HG02840 (cell line): ENCODE results near the gene POLR2I.

Experiments
- ATAC-seq: cut with Tn5 transposase; IDR thresholded peaks from one replicate; pipeline ENCODE4 v1.9.1; 2021; ENCODE audit warnings: mild to moderate bottlenecking, moderate library complexity, moderate number of reproducible peaks; ENCODE audit not compliant: unreplicated experiment, low FRiP score

POLR2I gene

DNA sequence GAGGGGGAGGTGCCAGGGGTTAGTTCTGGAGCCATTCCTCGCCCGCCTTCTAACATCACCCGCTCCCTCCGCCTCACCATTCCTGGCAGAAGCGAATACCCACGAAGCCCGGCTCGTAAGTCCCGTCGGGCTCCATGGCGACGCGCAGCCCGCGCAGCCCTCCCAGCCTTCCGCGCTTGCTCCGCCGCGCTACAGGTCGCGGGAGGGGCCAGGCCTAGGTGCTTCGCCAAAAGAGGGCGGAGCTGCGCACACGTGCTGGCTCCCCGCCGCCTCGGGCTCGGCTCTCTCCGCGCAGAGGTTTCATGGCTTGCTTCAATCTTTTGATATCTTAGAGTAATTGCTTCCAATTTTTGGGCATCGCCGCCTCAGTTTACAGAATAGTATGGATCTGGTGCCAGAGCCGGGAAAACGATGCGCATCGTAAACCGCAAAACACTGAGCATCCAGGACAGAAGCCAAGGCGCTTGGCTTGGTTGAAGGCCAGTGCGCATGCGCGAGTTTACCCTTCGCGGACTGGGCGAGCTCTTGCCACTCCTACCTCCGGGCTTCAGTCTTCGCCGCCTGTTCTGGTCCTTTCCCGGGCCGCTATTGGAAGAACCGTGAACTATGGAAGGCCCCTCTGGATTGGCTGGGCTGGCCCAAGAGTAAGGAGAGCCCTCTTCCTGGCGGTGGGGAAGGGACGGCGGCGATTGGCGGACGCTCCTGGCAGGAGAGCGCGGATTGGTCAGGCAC is at the start of gene POLR2I:
Gene POLR2I, minus strand, starts transcription at position 155 of the 732 bp plus-strand sequence. Its CDS starts 19 bp downstream, at position 136.
- ATAC-seq, result peak; percentile 80

DNA sequence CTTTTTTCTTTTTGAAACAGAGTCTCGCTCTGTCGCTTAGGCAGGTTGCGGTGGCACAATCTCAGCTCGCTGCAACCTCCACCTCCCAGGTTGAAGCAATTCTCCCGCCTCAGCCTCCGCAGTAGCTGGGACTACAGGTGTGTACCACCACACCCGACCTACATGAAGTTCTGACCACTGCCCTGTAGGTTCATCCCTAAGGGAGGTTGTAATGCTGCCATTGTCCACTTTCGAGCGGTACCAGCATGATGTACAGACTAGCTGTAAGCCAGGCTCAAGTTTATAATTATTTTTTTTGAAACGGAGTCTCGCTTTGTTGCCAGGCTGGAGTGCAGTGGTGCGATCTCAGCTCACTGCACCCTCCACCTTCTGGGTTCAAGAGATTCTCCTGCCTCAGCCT is 49.1 kb upstream of the POLR2I start:
- ATAC-seq, result no peak

DNA sequence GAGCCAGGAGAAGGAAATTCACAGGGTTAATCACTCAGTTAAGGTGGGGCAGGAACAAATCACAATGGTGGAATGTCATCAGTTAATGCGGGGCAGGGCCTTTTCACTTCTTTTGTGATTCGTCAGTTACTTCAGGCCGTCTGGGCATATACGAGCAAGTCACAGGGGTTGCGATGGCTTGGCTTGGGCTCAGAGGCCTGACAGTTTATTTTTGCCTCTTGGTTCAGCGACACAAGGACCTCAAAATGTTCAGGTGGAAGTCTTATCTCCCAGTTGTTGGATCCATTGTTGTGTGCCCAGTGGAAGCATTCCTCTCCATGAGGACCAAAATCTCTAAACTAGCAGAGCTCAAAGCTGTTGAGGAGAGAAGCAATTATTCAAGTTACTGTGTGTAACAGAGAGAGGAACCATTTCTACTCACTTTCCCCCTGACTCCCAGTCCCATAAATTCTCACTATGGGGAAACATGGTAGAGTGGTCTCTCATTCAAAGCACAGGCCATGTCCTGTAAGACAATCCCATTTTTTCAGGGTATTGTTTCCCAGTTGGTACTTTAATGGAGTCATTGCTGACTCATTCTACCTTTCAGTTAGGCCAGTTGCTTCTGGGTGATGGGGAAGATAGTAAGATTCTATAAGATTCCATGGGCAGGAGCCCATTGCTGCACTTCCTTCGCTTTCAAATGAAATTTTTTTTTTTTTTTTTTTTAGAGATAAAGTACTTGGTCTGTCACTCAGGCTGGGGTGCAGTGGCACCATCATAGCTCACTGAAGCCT is 46.3 kb upstream of the POLR2I start:
- ATAC-seq, result no peak

DNA sequence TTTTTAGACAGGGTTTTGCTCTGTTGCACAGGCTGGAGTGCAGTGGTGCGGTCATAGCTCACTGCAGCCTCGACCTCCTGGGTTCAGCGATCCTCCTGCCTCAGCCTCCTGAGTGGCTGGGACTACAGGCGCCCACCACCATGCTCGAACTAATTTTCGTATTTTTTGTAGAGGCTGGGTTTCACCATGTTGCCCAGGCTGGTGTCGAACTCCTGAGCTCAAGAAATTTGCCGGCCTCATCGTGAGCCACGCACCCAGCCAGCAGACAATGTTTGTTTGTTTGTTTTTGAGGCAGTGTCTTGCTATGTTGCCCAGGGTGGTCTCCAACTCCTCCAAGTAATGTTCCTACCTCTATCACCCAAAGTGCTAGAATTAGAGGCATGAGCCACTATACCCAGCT is 38.5 kb upstream of the POLR2I start:
- ATAC-seq, result no peak

DNA sequence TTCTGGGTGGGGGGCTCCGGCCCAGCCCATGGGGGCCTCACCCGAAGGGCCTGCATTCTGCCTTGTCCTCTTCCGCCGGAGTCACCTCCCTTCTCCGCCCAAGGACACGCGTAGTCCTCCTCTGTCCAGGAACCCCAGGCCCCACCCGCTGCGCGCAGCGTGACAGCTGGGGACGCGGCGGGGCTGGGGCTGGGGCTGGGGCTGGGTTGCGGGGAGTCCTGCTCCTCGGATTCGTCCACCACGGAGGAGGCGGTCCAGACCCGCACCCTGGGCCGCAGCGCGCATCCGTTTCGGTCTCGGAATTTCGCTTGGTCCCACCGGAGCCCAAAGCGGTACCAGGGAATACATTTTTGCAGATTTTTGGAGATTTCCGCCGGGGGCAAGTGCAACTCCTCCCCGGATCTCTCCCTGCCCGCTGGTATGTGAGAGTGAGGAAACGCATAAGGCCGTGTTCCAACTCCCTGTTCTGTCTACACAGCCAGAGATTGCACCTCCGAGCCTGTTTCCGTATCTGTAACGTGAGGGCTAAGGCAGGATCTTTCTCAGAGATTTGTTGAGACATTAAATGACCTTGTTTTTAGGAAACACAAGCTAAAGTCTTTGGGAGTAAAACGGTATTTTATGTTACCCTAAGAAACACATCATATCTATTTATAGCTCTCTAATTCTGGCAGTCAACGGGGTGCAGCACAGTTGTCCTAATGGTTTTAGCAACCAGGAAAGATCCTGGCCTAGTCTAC is 37.8 kb upstream of the POLR2I start, which contains the start of gene COX7A1:
Gene COX7A1, minus strand, starts transcription at position 96 of the 740 bp plus-strand sequence. Its CDS starts 40 bp downstream, at position 56.
- ATAC-seq, result no peak

- no peak for ATAC-seq
These were observed 37.3 kb upstream of the POLR2I start for GRCh38 chr19:36152019-36152351.

DNA sequence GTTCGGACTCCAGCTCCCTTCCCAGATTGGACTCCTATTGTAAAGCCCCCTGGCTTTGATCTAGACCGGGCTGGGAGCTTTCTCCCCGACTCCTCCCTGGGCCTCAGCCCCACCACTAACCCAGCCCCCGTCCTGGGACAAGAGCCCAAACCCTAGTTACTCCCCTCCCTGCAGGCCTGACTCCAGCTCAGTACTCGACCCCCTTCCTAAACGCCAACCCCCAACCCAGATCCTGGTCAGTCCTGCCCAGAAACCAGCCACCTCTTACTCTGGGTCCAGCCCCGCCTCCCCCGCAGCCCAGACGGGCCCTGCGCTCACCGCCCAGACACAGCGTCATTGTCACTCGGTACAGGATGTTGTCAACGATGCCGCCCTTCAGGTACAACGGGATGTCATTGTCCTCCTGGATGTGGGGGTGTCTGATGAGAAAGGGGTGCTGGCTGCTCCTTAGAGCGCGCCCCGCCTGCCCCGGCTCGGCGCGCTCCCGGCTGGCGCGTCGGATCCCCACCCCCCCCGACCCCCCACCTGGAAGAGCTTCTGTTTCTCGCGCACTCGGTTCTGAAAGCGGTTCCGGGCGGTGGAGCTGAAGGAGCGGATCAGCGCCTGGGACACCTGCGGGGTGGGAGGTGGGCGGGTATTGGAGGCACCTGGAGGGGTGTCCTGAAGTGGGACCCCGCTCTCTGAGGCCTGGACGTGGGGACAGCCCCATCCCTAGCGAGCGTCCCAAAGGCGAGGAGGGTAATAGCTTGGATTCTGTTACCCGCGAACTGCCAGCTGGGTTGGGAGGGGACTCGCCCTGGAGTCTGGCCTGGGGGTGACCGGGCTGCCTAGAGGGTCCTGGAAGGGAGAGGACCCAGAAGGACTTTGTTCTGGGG is 36.7 kb upstream of the POLR2I start:
- ATAC-seq, result no peak

- no peak for ATAC-seq
These were observed 35.9 kb upstream of the POLR2I start for GRCh38 chr19:36150586-36150985.

DNA sequence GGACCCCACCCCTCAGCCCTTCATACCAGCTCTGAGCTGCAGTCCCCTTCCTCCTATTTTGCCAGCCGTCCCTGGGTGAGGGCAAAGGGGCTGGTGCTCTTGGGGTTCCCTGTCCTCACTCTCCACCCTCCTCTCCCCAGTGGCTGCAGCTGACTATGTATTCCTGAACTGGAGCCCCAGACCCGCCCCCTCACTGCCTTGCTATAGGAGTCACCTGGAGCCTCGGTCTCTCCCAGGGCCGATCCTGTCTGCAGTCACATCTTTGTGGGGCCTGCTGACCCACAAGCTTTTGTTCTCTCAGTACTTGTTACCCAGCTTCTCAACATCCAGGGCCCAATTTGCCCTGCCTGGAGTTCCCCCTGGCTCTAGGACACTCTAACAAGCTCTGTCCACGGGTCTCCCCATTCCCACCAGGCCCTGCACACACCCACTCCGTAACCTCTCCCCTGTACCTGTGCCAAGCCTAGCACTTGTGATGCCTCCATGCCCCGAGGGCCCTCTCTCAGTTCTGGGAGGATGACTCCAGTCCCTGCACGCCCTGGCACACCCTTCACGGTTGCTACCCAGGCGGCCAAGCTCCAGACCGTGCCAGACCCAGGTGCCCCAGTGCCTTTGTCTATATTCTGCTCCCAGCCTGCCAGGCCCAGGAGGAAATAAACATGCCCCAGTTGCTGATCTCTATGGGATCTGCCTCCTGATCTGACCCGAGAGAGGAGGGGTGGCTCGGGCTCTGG is 35.2 kb upstream of the POLR2I start:
- ATAC-seq, result no peak

DNA sequence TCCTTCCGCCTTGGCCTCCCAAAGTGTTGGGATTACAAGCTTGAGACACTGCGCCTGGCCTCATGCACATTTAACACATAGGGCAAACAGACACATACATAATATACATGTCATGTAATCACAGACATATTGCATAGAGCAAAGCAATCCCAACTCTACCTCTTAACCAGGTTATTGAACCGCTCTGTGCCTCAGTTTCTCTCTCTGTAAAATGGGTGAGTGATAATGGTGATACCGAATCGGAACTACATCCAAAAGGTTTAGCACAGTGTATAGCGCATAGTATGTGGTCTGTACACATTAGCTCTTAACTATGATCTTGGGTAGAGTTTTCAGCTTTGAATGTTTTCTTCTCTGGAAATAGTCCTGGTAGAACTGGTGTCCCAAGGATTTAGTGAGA is 29.9 kb upstream of the POLR2I start:
- no peak for ATAC-seq

DNA sequence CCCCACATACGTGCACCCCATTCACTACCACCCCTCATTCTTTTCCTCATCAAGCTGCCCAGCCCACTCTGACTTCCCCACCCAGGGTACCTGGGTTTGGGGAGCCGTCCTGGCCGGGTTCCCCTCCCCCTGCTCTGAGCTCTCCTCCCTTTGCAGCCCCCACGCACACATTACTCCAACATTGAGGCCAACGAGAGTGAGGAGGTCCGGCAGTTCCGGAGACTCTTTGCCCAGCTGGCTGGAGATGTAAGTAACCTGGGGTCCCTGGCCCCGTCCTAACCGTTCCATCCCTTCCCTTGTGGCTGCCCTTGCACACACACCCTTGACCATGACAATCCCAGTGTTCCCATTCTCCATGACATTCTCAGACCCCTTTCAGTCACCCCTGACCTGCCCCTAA is 27.8 kb upstream of the POLR2I start:
- no peak for ATAC-seq

GRCh38 chr19:36142046-36142445 is 27.4 kb upstream of the POLR2I start:
- no peak for ATAC-seq

DNA sequence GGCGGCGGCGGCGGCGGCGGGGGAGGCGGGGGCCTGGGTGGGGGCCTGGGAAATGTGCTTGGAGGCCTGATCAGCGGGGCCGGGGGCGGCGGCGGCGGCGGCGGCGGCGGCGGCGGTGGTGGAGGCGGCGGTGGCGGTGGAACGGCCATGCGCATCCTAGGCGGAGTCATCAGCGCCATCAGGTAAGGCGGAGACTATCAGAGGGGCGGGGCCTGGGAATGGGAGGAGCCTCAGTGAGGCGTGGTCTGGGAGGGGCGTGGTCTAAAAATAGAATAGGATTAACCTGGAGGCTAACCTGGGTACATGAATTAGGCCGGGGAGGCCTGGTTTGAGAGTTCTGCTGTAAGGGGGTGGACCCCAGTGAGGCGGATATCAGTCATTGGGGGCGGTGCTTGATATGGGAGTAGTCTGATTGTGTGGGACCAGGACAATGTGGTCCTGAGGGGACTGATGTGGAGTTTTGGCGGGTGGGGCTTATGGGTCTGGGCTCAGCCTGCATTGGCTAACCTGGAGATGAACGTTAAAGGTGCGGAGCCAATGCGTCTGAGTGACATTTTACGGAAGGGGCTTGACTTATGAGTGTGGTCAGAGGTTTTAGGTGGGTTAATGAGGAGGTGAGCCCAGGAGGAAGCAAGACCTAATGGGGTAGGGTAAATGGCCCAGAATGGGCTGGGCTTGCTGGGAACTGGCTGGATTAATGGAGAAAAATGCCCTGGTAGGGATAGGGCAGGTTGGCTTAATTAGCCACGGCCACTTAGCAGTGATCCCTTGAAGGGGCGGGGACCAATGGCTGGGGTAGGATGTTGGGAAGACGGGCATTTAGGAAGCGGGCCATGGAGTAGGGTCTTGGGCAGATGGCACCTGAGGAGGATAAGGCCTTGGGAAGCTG is 26.6 kb upstream of the POLR2I start:
- no peak for ATAC-seq

DNA sequence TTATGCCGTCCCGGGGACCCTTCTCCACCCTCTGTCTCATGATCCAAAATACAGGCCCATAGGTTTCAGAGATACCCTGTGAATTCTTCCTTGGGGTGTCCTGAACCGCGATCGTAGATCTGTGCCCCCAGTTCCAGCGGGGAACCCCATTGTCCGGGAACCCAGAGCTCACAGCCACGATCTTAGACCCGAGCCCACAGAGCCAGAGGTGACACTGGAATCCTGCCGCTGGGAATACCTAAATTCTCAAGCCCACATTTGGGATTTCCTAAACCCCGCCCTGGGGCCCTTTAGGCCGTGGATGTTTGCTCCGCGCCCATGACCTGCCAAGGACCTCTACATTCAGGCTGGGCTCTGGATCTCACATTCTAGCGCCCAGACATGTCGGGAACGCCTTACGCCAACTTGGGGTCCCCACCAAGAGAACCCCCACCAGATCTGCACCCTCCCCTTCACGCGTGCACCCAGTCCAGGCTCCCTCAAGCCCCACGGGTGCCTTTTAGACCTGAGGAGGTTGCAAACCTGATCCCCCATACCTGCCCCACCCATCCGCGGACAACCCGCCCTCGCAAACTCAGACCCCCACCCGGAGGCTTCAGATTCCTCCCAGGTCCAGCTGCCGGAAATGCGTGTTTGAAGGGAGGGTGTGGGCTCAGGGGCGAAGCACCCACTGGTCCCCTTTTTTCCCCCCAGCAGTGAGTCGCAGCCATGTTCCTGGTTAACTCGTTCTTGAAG is 25.8 kb upstream of the POLR2I start:
- no peak for ATAC-seq

DNA sequence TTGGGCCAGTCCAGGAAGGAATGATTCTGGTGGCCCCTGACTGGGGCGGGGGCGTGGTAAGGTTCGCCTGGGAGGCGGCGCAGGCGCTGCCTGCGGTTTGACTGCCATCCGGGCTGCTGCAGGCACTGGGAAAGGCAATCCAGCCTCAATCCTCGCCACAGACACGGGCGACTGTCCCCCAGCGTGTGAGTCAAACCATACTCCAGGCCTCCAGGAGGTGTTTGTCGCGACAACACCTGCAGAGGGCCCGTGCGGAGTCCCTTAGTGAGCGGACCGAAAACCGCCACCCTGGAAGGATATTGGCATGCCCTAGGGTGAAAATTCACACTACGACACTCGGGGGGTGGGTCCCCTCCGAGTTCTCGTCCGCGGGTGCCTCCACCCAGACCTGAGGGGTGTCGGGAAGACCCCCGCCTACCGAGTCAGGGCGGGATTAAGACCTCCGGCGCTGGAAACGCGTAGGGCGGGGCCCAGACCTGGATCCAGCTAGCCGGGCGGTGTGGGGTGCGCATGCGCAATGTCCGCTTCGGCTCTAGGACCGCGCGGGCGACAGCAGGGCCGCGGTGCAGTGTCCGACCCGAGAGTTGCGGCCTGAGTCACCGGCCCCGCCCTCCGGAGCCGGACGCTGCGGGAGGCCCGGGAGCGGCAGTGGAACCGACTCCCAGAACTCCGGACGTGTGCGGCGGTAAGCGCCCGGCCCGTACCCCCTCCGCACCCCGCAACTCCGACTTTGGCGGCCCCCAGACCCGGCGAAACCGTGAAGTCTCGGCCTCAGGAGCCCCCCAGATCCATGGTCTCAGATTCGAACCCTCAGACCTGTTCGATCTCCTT is 25.0 kb upstream of the POLR2I start, which contains the start of gene CAPNS1:
Gene CAPNS1, plus strand, starts transcription at position 594 of the 831 bp plus-strand sequence. CDS start 946 bp downstream, outside the sequence.
- peak; percentile 86 for ATAC-seq

DNA sequence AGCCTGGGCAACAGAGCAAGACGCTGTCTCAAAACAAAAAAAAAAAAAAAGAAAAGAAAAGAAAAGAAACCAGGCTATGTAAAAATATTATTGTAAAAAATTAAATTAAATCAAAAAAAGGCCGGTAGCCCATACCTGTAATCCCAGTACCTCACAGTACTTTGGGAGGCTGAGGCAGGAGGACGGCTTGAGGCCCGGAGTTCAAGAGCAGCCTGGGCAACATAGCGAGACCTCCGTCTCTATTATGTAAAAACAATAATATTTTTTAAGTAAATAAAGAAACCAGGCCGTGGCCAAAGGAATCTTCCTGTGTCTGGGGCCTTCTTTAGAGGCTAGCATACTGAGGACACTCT is 24.4 kb upstream of the POLR2I start:
- ATAC-seq, result no peak
